IMR-90 (cell line): ENCODE data around the gene PCGF5. TPM values are rescaled to one million over a fixed set of nuclear protein-coding genes. Genes with fewer than 3 reads are reported as not detected.

Experiments used
- ATAC-seq: fragments of 200-7000 bp; cut with Tn5 transposase; 2 replicates; pipeline ENCODE4 v1.9.1; 2020; ENCODE audit warnings: low read depth, mild to moderate bottlenecking, moderate library complexity
- BruUV-seq: library from RNA; stranded (reverse); fragments of 400-500 nt; replicated peaks from 2 replicates; lab custom pipeline; 2021; lab: Mats Ljungman, UMichigan
- CTCF ChIA-PET: fragments of 300-600 bp; formaldehyde crosslinking; extraction: SDS; loops from one replicate; lab custom pipeline; 2021; ENCODE audit warnings: antibody characterized with exemption; lab: Yijun Ruan, JAX
- POLR2A ChIA-PET: fragments of 300-600 bp; sonication (Branson Sonifier 250); formaldehyde crosslinking; loops from one replicate; lab custom pipeline; 2022; ENCODE audit warnings: antibody characterized with exemption; ENCODE audit not compliant: unreplicated experiment; lab: Charles Lee
- DNase-seq: peaks from one replicate; pipeline ENCODE4 v3.0.0; 2013
- H2AFZ ChIP-seq: replicated peaks from 2 replicates; pipeline ENCODE3; 2013; ENCODE audit warnings: low read length, mild to moderate bottlenecking; ENCODE audit not compliant: poor library complexity
- H2AK5ac ChIP-seq: 2 replicates; pipeline ENCODE4 v1.6.1; 2013; ENCODE audit warnings: low read depth, low read length, inconsistent platforms
- H2AK9ac ChIP-seq: replicated peaks from 2 replicates; pipeline ENCODE3; 2013; ENCODE audit warnings: mild to moderate bottlenecking, low read depth, low read length, moderate library complexity; ENCODE audit not compliant: poor library complexity
- H2BK120ac ChIP-seq: 2 replicates; pipeline ENCODE4 v1.6.1; 2013; ENCODE audit warnings: low read depth, low read length, inconsistent platforms
- H2BK15ac ChIP-seq: 3 replicates; pipeline ENCODE4 v1.6.1; 2013; ENCODE audit warnings: low read depth, low read length, inconsistent platforms
- H2BK20ac ChIP-seq: 2 replicates; pipeline ENCODE4 v1.6.1; 2013; ENCODE audit warnings: low read depth, mild to moderate bottlenecking, inconsistent platforms, low read length, moderate library complexity
- H2BK5ac ChIP-seq: 2 replicates; pipeline ENCODE4 v1.6.1; 2013; ENCODE audit warnings: mild to moderate bottlenecking, low read depth, low read length, inconsistent platforms; ENCODE audit not compliant: poor library complexity, severe bottlenecking
- H3K14ac ChIP-seq: replicated peaks from 2 replicates; pipeline ENCODE4 v1.6.1; 2013; ENCODE audit warnings: low read depth, low read length, inconsistent platforms
- H3K18ac ChIP-seq: 2 replicates; pipeline ENCODE4 v1.6.1; 2013; ENCODE audit warnings: low read depth, low read length, control low read depth
- H3K23ac ChIP-seq: 2 replicates; pipeline ENCODE4 v1.6.1; 2013; ENCODE audit warnings: low read depth, low read length, inconsistent platforms
- H3K27ac ChIP-seq: 2 replicates; pipeline ENCODE4 v1.5.1; 2013; ENCODE audit warnings: mild to moderate bottlenecking, control low read depth, low read length; ENCODE audit not compliant: insufficient read depth
- H3K27me3 ChIP-seq: 2 replicates; pipeline ENCODE4 v1.6.1; 2013; ENCODE audit warnings: low read length; ENCODE audit not compliant: control insufficient read depth, insufficient read depth
- H3K36me3 ChIP-seq: 2 replicates; pipeline ENCODE4 v1.6.1; 2013; ENCODE audit warnings: low read length, mixed read lengths; ENCODE audit not compliant: control insufficient read depth, insufficient read depth
- H3K4ac ChIP-seq: 2 replicates; pipeline ENCODE4 v1.6.1; 2013; ENCODE audit warnings: low read depth, low read length, inconsistent platforms
- H3K4me1 ChIP-seq: 2 replicates; pipeline ENCODE4 v1.6.1; 2013; ENCODE audit warnings: low read length, mixed read lengths; ENCODE audit not compliant: control insufficient read depth, insufficient read depth
- H3K4me2 ChIP-seq: 2 replicates; pipeline ENCODE4 v1.6.1; 2013; ENCODE audit warnings: low read depth, mild to moderate bottlenecking, control low read depth, low read length, moderate library complexity
- H3K4me3 ChIP-seq: 2 replicates; pipeline ENCODE4 v1.5.1; 2013; ENCODE audit warnings: low read depth, mild to moderate bottlenecking, control low read depth, low read length, moderate library complexity; ENCODE audit not compliant: insufficient read depth
- H3K56ac ChIP-seq: 2 replicates; pipeline ENCODE4 v1.6.1; 2013; ENCODE audit warnings: low read length, inconsistent platforms; ENCODE audit not compliant: insufficient read depth; ENCODE audit errors: extremely low read depth
- H3K79me1 ChIP-seq, 2 experiments: 2 replicates each; pipeline ENCODE4 v1.6.1; 2013; ENCODE audit warnings: low read length in 2 of 2, inconsistent platforms in 1 of 2, low read depth in 1 of 2
- H3K9ac ChIP-seq: 2 replicates; pipeline ENCODE4 v1.6.1; 2013; ENCODE audit warnings: low read depth, low read length, control low read depth
- H3K9me1 ChIP-seq: 2 replicates; pipeline ENCODE4 v1.6.1; 2013; ENCODE audit warnings: low read length, inconsistent platforms; ENCODE audit not compliant: insufficient read depth
- H3K9me3 ChIP-seq: 2 replicates; pipeline ENCODE4 v1.6.1; 2013; ENCODE audit warnings: low read length; ENCODE audit not compliant: control insufficient read depth, insufficient read depth
- H4K20me1 ChIP-seq: 2 replicates; pipeline ENCODE4 v1.6.1; 2013; ENCODE audit warnings: low read length, inconsistent platforms; ENCODE audit not compliant: insufficient read depth
- H4K5ac ChIP-seq: 2 replicates; pipeline ENCODE4 v1.6.1; 2013; ENCODE audit warnings: mild to moderate bottlenecking, low read depth, low read length, control low read depth
- H4K8ac ChIP-seq, 2 experiments: 2 replicates each; pipeline ENCODE4 v1.6.1; 2013; ENCODE audit warnings: low read depth in 2 of 2, low read length in 2 of 2, control low read depth in 1 of 2, inconsistent platforms in 1 of 2
- H4K91ac ChIP-seq: 2 replicates; pipeline ENCODE4 v1.6.1; 2013; ENCODE audit warnings: low read depth, low read length, inconsistent platforms; ENCODE audit not compliant: insufficient read depth
- MAZ ChIP-seq: IDR thresholded peaks from 2 replicates; pipeline ENCODE4 v1.6.1; 2012; ENCODE audit warnings: low read depth, mild to moderate bottlenecking, low read length, improper control_type of control experiment, moderate library complexity, borderline replicate concordance
- MXI1 ChIP-seq: IDR thresholded peaks from 2 replicates; pipeline ENCODE4 v1.6.1; 2012; ENCODE audit warnings: low read depth, mild to moderate bottlenecking, low read length, moderate library complexity, borderline replicate concordance
- RCOR1 ChIP-seq: IDR thresholded peaks from 2 replicates; pipeline ENCODE4 v1.6.1; 2012; ENCODE audit warnings: mild to moderate bottlenecking, low read length, improper control_type of control experiment; ENCODE audit not compliant: insufficient replicate concordance
- WGBS, 2 experiments: methylation state at CpG; one replicate each; pipeline versions ENCODE4 v1.1.5 to v1.1.7; 2013; ENCODE audit warnings: missing lambda C conversion rate in 2 of 2; ENCODE audit not compliant: insufficient read length in 1 of 2; ENCODE audit errors: extremely low coverage in 2 of 2; 5-methylcytosine and 5-hydroxymethylcytosine counted together
- dilution Hi-C: fragments of 300-500 bp; cut with HindIII; formaldehyde crosslinking; loops from one replicate; pipeline ENCODE4 v1.14.3; 2018; ENCODE audit warnings: low sequenced_read_pairs; ENCODE audit not compliant: unreplicated experiment
- in situ Hi-C: fragments of 300-500 bp; cut with MboI; formaldehyde crosslinking; loops from 3 replicates; pipeline ENCODE4 v1.14.3; 2019; ENCODE audit warnings: low sequenced_read_pairs, inconsistent platforms, mixed read lengths
- intact Hi-C: fragments of 100-400 bp; cut with micrococcal nuclease; formaldehyde crosslinking; loops from 2 replicates; pipeline ENCODE4 v1.10.0; 2022
- polyA plus RNA-seq, 3 experiments: library from polyadenylated mRNA; depleted of rRNA; stranded (reverse); fragments of >200 nt; gene quantifications; 2 replicates each; pipeline ENCODE4 v1.2.3, GENCODE V29; 2012; ENCODE audit warnings: low replicate concordance in 1 of 3
- total RNA-seq: library from RNA; depleted of rRNA; stranded (reverse); fragments of >200 nt; gene quantifications from 2 replicates; pipeline ENCODE4 v1.2.3, GENCODE V29; 2012

The PCGF5 gene
- total and polyA plus RNA-seq, 2 of the 4 experiments (the other 2 are of a cell fraction), result 9.0 to 18.1 TPM

DNA sequence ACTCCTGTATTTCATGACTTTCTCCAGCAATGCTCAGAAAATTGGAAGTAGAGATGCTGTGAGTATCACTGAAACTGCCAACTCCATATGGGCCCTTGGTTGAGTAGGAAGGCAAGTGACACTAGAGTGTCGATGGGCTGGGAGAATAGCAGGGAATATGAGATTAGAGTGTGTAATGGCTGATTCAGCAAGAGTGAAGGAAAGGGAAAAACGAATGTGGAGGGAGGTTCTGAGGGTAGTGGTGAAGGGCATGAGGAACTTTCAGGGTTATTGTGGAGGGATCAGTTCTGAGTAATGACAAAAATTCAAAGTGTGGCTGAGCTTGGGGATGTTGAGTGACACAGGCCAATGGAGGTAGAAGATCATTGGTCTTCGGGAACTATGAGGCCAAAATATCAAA is 49.0 kb upstream of the PCGF5 start:
- no peak overlapping the region for H3K4me2 ChIP-seq
- no peak overlapping the region for H2BK20ac ChIP-seq
- BruUV-seq, result no TSS peak
- H3K9me3 ChIP-seq, result no peaks in the 10 kb centered on the region
- ATAC-seq, result no peak
- H4K8ac ChIP-seq, result no peak overlapping the region
- no peaks in the 10 kb centered on the region for H3K9me1 ChIP-seq
- no peak overlapping the region for H2BK15ac ChIP-seq
- H3K36me3 ChIP-seq, result no peaks in the 10 kb centered on the region
- no peak overlapping the region for H3K9ac ChIP-seq
- 92% methylated on average over 2 of the region's 3 CpGs; no CpG with 5 or more reads in 1 of the 2 experiments for WGBS, 2 experiments
- peaks cover 40 to 46% of the 10 kb centered on the region in 2 experiments for H3K79me1 ChIP-seq
- H2BK5ac ChIP-seq, result no peak overlapping the region
- no peak overlapping the region for H2AK9ac ChIP-seq
- H3K56ac ChIP-seq, result no peak overlapping the region
- dilution Hi-C loops, result no loop called here
- no peak overlapping the region for H4K5ac ChIP-seq
- H4K91ac ChIP-seq, result no peak overlapping the region
- POLR2A ChIA-PET, result no interaction called here
- TF ChIP-seq MAZ (no peak), MXI1 (no peak), RCOR1 (no peak)
- no peak overlapping the region for H3K4me3 ChIP-seq
- peaks cover 6% of the 10 kb centered on the region; the same call in 1 of the 2 replicates for H4K20me1 ChIP-seq
- no peaks in the 10 kb centered on the region for H3K27me3 ChIP-seq
- no peaks in the 10 kb centered on the region for H3K4me1 ChIP-seq
- no peak overlapping the region for H2BK120ac ChIP-seq
- intact Hi-C loops, result no loop called here
- no peak for DNase-seq
- in situ Hi-C loops, result no loop called here
- no peak overlapping the region for H3K27ac ChIP-seq
- no peak overlapping the region for H2AK5ac ChIP-seq
- H3K23ac ChIP-seq, result no peak overlapping the region
- no peak overlapping the region for H3K4ac ChIP-seq
- H3K18ac ChIP-seq, result no peak overlapping the region
- H2AFZ ChIP-seq, result no peak overlapping the region
- H3K14ac ChIP-seq, result no peak overlapping the region
- CTCF ChIA-PET, result no interaction called here
